Activated B cell treated with CpG ODN at 0.5 μM for 24 hours (primary cell): ENCODE results near the gene CRKL. TPM values are rescaled to one million over a fixed set of nuclear protein-coding genes. Genes with fewer than 3 reads are reported as not detected.

Experiments used
- ATAC-seq: fragments of 200-7000 bp; cut with Tn5 transposase; one replicate; pipeline ENCODE4 v1.10.0; 2021; ENCODE audit warnings: low read depth, mild to moderate bottlenecking, moderate library complexity
- CTCF ChIA-PET: fragments of 350-600 bp; sonication (Branson Sonifier 250); formaldehyde crosslinking; loops from one replicate; lab custom pipeline; 2021; ENCODE audit warnings: antibody characterized with exemption; lab: Charles Lee
- POLR2A ChIA-PET: fragments of 350-600 bp; sonication (Branson Sonifier 250); formaldehyde crosslinking; loops from one replicate; lab custom pipeline; 2021; ENCODE audit warnings: antibody characterized with exemption; lab: Charles Lee
- DNase-seq: peaks from one replicate; pipeline ENCODE4 v3.0.0; 2022
- H3K27ac Mint-ChIP-seq: one replicate; pipeline ENCODE4 v1.8.0; 2020; ENCODE audit warnings: mixed read lengths
- H3K27me3 Mint-ChIP-seq: one replicate; pipeline ENCODE4 v1.8.0; 2021; ENCODE audit warnings: mixed read lengths
- H3K36me3 Mint-ChIP-seq: one replicate; pipeline ENCODE4 v1.8.0; 2021; ENCODE audit warnings: low read depth, mixed read lengths
- H3K4me1 Mint-ChIP-seq: one replicate; pipeline ENCODE4 v1.8.0; 2021; ENCODE audit warnings: mixed read lengths
- H3K4me3 Mint-ChIP-seq: one replicate; pipeline ENCODE4 v1.8.0; 2020; ENCODE audit warnings: mild to moderate bottlenecking, mixed read lengths
- H3K9me3 Mint-ChIP-seq: one replicate; pipeline ENCODE4 v1.8.0; 2020; ENCODE audit warnings: mixed read lengths
- CTCF ChIP-seq: fragments of 200-600 bp; IDR thresholded peaks from one replicate; pipeline ENCODE4 v1.8.0; 2022; ENCODE audit warnings: antibody characterized with exemption, mild to moderate bottlenecking
- intact Hi-C: fragments of 100-400 bp; cut with micrococcal nuclease; formaldehyde crosslinking; loops from one replicate; pipeline ENCODE4 v1.15.1; 2024
- total RNA-seq: library from RNA; stranded (reverse); gene quantifications from 2 replicates; pipeline ENCODE4 v1.2.3, GENCODE V29; 2022

Gene CRKL
- total RNA-seq, 1 donor from 2014 or later, result 55.7 TPM

- H3K27ac Mint-ChIP-seq, result no peak overlapping the region
- no peaks in the 10 kb centered on the region for H3K9me3 Mint-ChIP-seq
- ChIA-PET CTCF (no interaction called here), POLR2A (no interaction called here)
- peaks cover 61% of the 10 kb centered on the region for H3K36me3 Mint-ChIP-seq
- intact Hi-C loops, result loop anchor here (10.0 kb wide), 1 partner anchor 68 kb away; no protein-coding TSS in a partner anchor
- ATAC-seq (no peak), DNase-seq (no peak)
- TF ChIP-seq CTCF, result no peak
- no peak overlapping the region for H3K4me3 Mint-ChIP-seq
- H3K27me3 Mint-ChIP-seq, result no peaks in the 10 kb centered on the region
- H3K4me1 Mint-ChIP-seq, result peaks cover 5% of the 10 kb centered on the region
These were observed 35.5 kb downstream of the CRKL start for GRCh38 chr22:20952544-20953341.

DNA sequence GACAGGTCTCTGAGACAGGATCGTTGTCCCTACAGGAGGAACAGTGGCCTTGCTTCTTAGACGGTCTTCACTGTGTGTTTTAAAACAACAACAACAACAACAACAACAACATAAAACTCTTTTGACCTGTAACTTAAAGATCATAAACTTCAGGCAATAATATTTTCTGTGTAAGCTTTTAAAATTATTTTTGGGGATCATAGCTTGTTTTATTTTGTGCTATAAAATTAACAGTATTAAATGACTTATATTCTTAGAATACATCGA lies 36.1 kb downstream of the CRKL start:
- intact Hi-C loops, result loop anchor here (10.0 kb wide), 1 partner anchor 68 kb away; no protein-coding TSS in a partner anchor
- H3K36me3 Mint-ChIP-seq, result peaks cover 56% of the 10 kb centered on the region
- no peaks in the 10 kb centered on the region for H3K27me3 Mint-ChIP-seq

GRCh38 chr22:20953668-20954500 lies 36.7 kb downstream of the CRKL start:
- ATAC-seq (no peak), DNase-seq (no peak)
- intact Hi-C loops, result loop anchor here (10.0 kb wide), 1 partner anchor 69 kb away; no protein-coding TSS in a partner anchor
- no peak overlapping the region for H3K27ac Mint-ChIP-seq
- H3K36me3 Mint-ChIP-seq, result peaks cover 54% of the 10 kb centered on the region
- H3K27me3 Mint-ChIP-seq, result no peaks in the 10 kb centered on the region
- H3K4me3 Mint-ChIP-seq, result no peak overlapping the region
- H3K9me3 Mint-ChIP-seq, result no peaks in the 10 kb centered on the region
- peaks cover 12% of the 10 kb centered on the region for H3K4me1 Mint-ChIP-seq
- POLR2A ChIA-PET, result no interaction called here
- CTCF ChIA-PET, result no interaction called here
- TF ChIP-seq CTCF, result no peak

More for the DNA sequence above, 36.1 kb downstream of the CRKL start:
- Mint-ChIP-seq H3K27ac (no peak overlapping the region), H3K9me3 (no peaks in the 10 kb centered on the region), H3K4me1 (peaks cover 10% of the 10 kb centered on the region), H3K4me3 (no peak overlapping the region)
- no peak for TF ChIP-seq CTCF
- POLR2A ChIA-PET, result no interaction called here
- DNase-seq (no peak), ATAC-seq (no peak)
- CTCF ChIA-PET, result no interaction called here

DNA sequence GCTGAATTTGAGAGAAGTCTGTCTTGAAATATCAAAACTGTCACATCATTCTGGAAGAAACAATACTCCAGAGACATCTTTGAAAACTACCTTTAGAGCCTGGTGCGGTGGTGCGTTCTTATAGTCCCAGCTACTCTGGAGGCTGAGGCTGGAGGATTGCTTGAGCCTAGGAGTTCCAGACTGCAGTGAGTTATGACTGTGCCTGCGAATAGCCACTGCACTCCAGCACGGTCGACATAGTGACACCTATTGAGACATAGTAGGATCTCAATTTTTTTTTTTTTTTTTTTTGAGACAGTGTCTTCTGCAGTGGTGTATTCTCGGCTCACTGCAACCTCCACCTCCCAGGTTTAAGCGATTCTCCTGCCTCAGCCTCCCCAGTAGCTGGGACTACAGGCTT lies 38.3 kb downstream of the CRKL start:
- CTCF ChIA-PET, result interaction anchor here (0.5 kb wide), 1 partner anchor 39 kb away, joined by 3 read pairs; no protein-coding TSS in a partner anchor
- Mint-ChIP-seq H3K36me3 (peaks cover 37% of the 10 kb centered on the region), H3K27ac (no peak overlapping the region)

More for the DNA sequence above, 38.3 kb downstream of the CRKL start:
- H3K4me1 Mint-ChIP-seq, result peaks cover 12% of the 10 kb centered on the region
- H3K9me3 Mint-ChIP-seq, result no peaks in the 10 kb centered on the region
- ATAC-seq (no peak), DNase-seq (no peak)
- no peak for TF ChIP-seq CTCF
- H3K4me3 Mint-ChIP-seq, result no peak overlapping the region
- peaks cover 4% of the 10 kb centered on the region for H3K27me3 Mint-ChIP-seq
- intact Hi-C loops, result loop anchor here (5.0 to 10.0 kb wide), 2 partner anchors 38 to 71 kb away; partner anchors contain the start of gene CRKL
- POLR2A ChIA-PET, result interaction anchor here (0.7 kb wide), 1 partner anchor 47 kb away, joined by 3 read pairs; no protein-coding TSS in a partner anchor
